Osteoblast (primary cell): ENCODE results near the gene ADAM17. TPM values are rescaled to one million over a fixed set of nuclear protein-coding genes. Genes with fewer than 3 reads are reported as not detected.

Experiments used
- DNase-seq: peaks from one replicate; pipeline ENCODE4 v3.0.0; 2011; ENCODE audit warnings: low spot score, mixed read lengths; ENCODE audit not compliant: insufficient read length; ENCODE audit errors: missing footprints
- H2AFZ ChIP-seq: 2 replicates; pipeline ENCODE4 v1.6.0; 2011; ENCODE audit warnings: mild to moderate bottlenecking, low read length
- H3K27ac ChIP-seq: 2 replicates; pipeline ENCODE4 v1.5.1; 2011; ENCODE audit warnings: mild to moderate bottlenecking, low read depth, low read length, moderate library complexity
- H3K27me3 ChIP-seq: 2 replicates; pipeline ENCODE4 v1.6.0; 2012; ENCODE audit warnings: mild to moderate bottlenecking, control low read depth, inconsistent platforms, low read length, moderate library complexity; ENCODE audit not compliant: insufficient read depth
- H3K36me3 ChIP-seq: 2 replicates; pipeline ENCODE4 v1.5.1; 2011; ENCODE audit warnings: mild to moderate bottlenecking, low read length, control low read depth, moderate library complexity; ENCODE audit not compliant: insufficient read depth
- H3K4me1 ChIP-seq: 2 replicates; pipeline ENCODE4 v1.5.1; 2011; ENCODE audit warnings: mild to moderate bottlenecking, low read length, control low read depth, moderate library complexity; ENCODE audit not compliant: insufficient read depth
- H3K4me2 ChIP-seq: 2 replicates; pipeline ENCODE4 v1.6.0; 2011; ENCODE audit warnings: mild to moderate bottlenecking, low read length; ENCODE audit not compliant: insufficient read depth
- H3K4me3 ChIP-seq: fragments of 200-600 bp; sonication (generic); 3 replicates; pipeline ENCODE4 v1.5.1; 2012; ENCODE audit warnings: mild to moderate bottlenecking, low read length, inconsistent platforms; ENCODE audit not compliant: insufficient read depth
- H3K79me2 ChIP-seq: 2 replicates; pipeline ENCODE4 v1.6.0; 2012; ENCODE audit warnings: mild to moderate bottlenecking, low read length, control low read depth, inconsistent platforms; ENCODE audit not compliant: insufficient read depth
- H3K9me3 ChIP-seq: 2 replicates; pipeline ENCODE4 v1.5.1; 2011; ENCODE audit warnings: low read depth, low read length, control low read depth
- H4K20me1 ChIP-seq: 2 replicates; pipeline ENCODE4 v1.6.0; 2012; ENCODE audit warnings: mild to moderate bottlenecking, low read length, control low read depth; ENCODE audit not compliant: insufficient read depth
- CTCF ChIP-seq: IDR thresholded peaks from 2 replicates; pipeline ENCODE4 v1.5.1; 2011; ENCODE audit warnings: mild to moderate bottlenecking, low read depth, low read length, moderate library complexity; ENCODE audit errors: extremely low read depth
- total RNA-seq: library from RNA; depleted of rRNA; stranded (reverse); fragments of >200 nt; gene quantifications from 2 replicates; pipeline ENCODE4 v1.2.3, GENCODE V29; 2012

Gene ADAM17
- total RNA-seq, 1 donor = 69.1 TPM

- Histone ChIP-seq H4K20me1 (peaks cover 23% of the 10 kb centered on the region), H3K4me3 (no peak overlapping the region), H3K4me2 (no peak overlapping the region), H3K4me1 (peaks cover 22% of the 10 kb centered on the region), H3K79me2 (peaks cover 56% of the 10 kb centered on the region), H3K27ac (no peak overlapping the region), H3K36me3 (peaks cover 89% of the 10 kb centered on the region), H2AFZ (no peak overlapping the region), H3K27me3 (no peaks in the 10 kb centered on the region), H3K9me3 (no peaks in the 10 kb centered on the region)
- no peak for DNase-seq
- no peak for TF ChIP-seq CTCF
These were observed 72.5 kb downstream of the ADAM17 start for GRCh38 chr2:9483107-9483506.

GRCh38 chr2:9480157-9480556 is 75.5 kb downstream of the ADAM17 start:
- peaks cover 21% of the 10 kb centered on the region for H4K20me1 ChIP-seq
- no peaks in the 10 kb centered on the region for H3K27me3 ChIP-seq
- H3K36me3 ChIP-seq = peaks cover 74% of the 10 kb centered on the region
- H2AFZ ChIP-seq = no peak overlapping the region
- no peak overlapping the region for H3K4me3 ChIP-seq
- no peak for TF ChIP-seq CTCF
- H3K4me1 ChIP-seq = peaks cover 26% of the 10 kb centered on the region
- H3K4me2 ChIP-seq = no peak overlapping the region
- no peak for DNase-seq
- no peaks in the 10 kb centered on the region for H3K9me3 ChIP-seq
- peak overlapping the region; percentile 17 for H3K27ac ChIP-seq
- peaks cover 71% of the 10 kb centered on the region for H3K79me2 ChIP-seq

- Histone ChIP-seq H3K4me2 (no peak overlapping the region), H3K36me3 (peaks cover 59% of the 10 kb centered on the region), H4K20me1 (peaks cover 14% of the 10 kb centered on the region), H3K4me3 (no peak overlapping the region), H3K79me2 (peaks cover 71% of the 10 kb centered on the region), H3K4me1 (peaks cover 21% of the 10 kb centered on the region), H3K27ac (no peak overlapping the region), H3K9me3 (no peaks in the 10 kb centered on the region), H3K27me3 (no peaks in the 10 kb centered on the region), H2AFZ (no peak overlapping the region)
- DNase-seq = no peak
- TF ChIP-seq CTCF = no peak
These were observed 77.1 kb downstream of the ADAM17 start for GRCh38 chr2:9478526-9478925.

GRCh38 chr2:9477914-9478313 is 77.7 kb downstream of the ADAM17 start:
- no peak overlapping the region for H3K4me2 ChIP-seq
- no peak for DNase-seq
- H3K9me3 ChIP-seq = no peaks in the 10 kb centered on the region
- no peak overlapping the region for H3K4me3 ChIP-seq
- no peak for TF ChIP-seq CTCF
- H3K36me3 ChIP-seq = peaks cover 53% of the 10 kb centered on the region
- H3K27ac ChIP-seq = no peak overlapping the region
- H3K27me3 ChIP-seq = no peaks in the 10 kb centered on the region
- peaks cover 21% of the 10 kb centered on the region for H3K4me1 ChIP-seq
- no peak overlapping the region for H2AFZ ChIP-seq
- peaks cover 14% of the 10 kb centered on the region for H4K20me1 ChIP-seq
- H3K79me2 ChIP-seq = peaks cover 69% of the 10 kb centered on the region
